Neural progenitor cell (in vitro differentiated cells): ENCODE data around the gene RGMA.

Experiments used
- CTCF ChIP-seq: fragments of 200-600 bp; sonication (generic); IDR thresholded peaks from 2 replicates; pipeline ENCODE4 v1.5.1; 2017; ENCODE audit warnings: antibody characterized with exemption, mild to moderate bottlenecking
- EZH2 ChIP-seq: fragments of 200-600 bp; sonication (generic); IDR thresholded peaks from 2 replicates; pipeline ENCODE4 v1.6.1; 2017; ENCODE audit warnings: antibody characterized with exemption, mild to moderate bottlenecking, moderate library complexity

GRCh38 chr15:93049914-93050578 is 39.0 kb downstream of the RGMA start:
- no peak for TF ChIP-seq CTCF
- TF ChIP-seq EZH2, result no peak
